Measurements from ENCODE around the gene WWOX.

DNA sequence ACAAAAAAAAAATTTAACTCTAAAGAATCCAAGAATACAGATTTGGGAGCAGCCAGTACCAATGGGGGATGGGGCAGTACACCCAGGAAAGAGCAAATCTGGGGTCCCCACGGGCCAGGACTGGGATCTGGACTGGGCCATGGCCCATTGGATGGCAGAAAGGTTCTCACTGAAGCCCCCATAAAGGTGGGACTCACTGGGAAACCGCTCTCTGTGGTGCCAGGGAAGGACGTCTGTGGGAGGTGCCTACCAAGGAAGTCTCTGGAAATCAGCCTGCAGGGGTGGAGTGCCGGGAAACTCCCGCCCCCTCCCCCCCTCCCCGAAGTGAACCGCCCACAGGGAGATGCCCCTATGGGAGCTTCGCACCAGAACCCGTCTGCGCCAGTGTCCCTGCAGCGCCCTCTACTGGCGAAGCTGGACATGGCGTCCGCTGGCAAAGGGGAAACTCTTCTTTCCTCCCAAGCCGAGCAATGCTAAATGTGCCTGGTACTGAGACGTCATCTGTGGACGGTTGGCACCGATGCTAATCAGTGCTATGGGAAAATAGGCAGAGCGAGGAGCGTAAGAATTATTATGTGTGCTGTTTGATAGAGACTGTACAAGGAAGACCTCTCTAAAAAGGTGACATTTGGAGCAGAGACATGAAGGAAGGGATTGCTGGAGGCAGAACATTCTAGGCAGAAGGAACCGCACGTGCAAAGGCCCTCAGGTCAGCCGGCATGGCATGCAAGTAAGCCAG, 671.1 kb downstream of the WWOX start:
- TF ChIP-seq, protein P1, sequence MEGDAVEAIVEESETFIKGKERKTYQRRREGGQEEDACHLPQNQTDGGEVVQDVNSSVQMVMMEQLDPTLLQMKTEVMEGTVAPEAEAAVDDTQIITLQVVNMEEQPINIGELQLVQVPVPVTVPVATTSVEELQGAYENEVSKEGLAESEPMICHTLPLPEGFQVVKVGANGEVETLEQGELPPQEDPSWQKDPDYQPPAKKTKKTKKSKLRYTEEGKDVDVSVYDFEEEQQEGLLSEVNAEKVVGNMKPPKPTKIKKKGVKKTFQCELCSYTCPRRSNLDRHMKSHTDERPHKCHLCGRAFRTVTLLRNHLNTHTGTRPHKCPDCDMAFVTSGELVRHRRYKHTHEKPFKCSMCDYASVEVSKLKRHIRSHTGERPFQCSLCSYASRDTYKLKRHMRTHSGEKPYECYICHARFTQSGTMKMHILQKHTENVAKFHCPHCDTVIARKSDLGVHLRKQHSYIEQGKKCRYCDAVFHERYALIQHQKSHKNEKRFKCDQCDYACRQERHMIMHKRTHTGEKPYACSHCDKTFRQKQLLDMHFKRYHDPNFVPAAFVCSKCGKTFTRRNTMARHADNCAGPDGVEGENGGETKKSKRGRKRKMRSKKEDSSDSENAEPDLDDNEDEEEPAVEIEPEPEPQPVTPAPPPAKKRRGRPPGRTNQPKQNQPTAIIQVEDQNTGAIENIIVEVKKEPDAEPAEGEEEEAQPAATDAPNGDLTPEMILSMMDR (IDR thresholded peaks at IDR 0.05), result peak; percentile 67 to 96 (median 82)
- no peak for TF ChIP-seq POLR2A (IDR thresholded peaks at IDR 0.05)

Data from thyroid gland (tissue), 4 donors.